Stimulated activated CD4-positive, alpha-beta T cell treated with anti-CD3 and anti-CD28 coated beads, TNF-alpha, amount 100 ng/mL, for 48 hours (primary cell): ENCODE results near the gene ACVR1.
A peak's percentile ranks its signal among the peaks of the same experiment; 100 is the strongest.

Experiments used
- DNase-seq, 3 donors: peaks; one replicate each; pipeline ENCODE4 v3.0.0-alpha.2; 2020; ENCODE audit warnings: low read depth in 3 of 3

Gene ACVR1

GRCh38 chr2:157856187-157856515 is 20.0 kb downstream of the ACVR1 start:
- no peak for DNase-seq

GRCh38 chr2:157853820-157854219 is 22.3 kb downstream of the ACVR1 start:
- no peak for DNase-seq

- no peak for DNase-seq
Observed at GRCh38 chr2:157853211-157853610, 22.9 kb downstream of the ACVR1 start.

- DNase-seq, result no peak
Observed at GRCh38 chr2:157849591-157849990, 26.5 kb downstream of the ACVR1 start.

GRCh38 chr2:157848213-157848612 is 27.9 kb downstream of the ACVR1 start:
- DNase-seq, result no peak

GRCh38 chr2:157845081-157845480 is 31.0 kb downstream of the ACVR1 start:
- no peak for DNase-seq

GRCh38 chr2:157843935-157844334 is 32.2 kb downstream of the ACVR1 start:
- DNase-seq, result no peak

GRCh38 chr2:157843081-157843480 is 33.0 kb downstream of the ACVR1 start:
- no peak for DNase-seq

- DNase-seq, result no peak
Observed at GRCh38 chr2:157842106-157842879, 33.8 kb downstream of the ACVR1 start.

- no peak for DNase-seq
Observed at GRCh38 chr2:157841485-157841884, 34.6 kb downstream of the ACVR1 start.

GRCh38 chr2:157840568-157841156 is 35.5 kb downstream of the ACVR1 start:
- DNase-seq, result no peak

GRCh38 chr2:157839822-157840221 is 36.3 kb downstream of the ACVR1 start:
- no peak for DNase-seq

GRCh38 chr2:157839162-157839801 is 36.8 kb downstream of the ACVR1 start:
- no peak for DNase-seq

GRCh38 chr2:157838442-157839161 is 37.5 kb downstream of the ACVR1 start:
- peak in 1 of 3 donors; percentile 5 for DNase-seq

- no peak for DNase-seq
Observed at GRCh38 chr2:157837851-157838441, 38.2 kb downstream of the ACVR1 start.

- no peak for DNase-seq
Observed at GRCh38 chr2:157836531-157836930, 39.6 kb downstream of the ACVR1 start.

- DNase-seq, result no peak
Observed at GRCh38 chr2:157835425-157835824, 40.7 kb downstream of the ACVR1 start.

GRCh38 chr2:157835006-157835405 is 41.1 kb downstream of the ACVR1 start:
- no peak for DNase-seq

GRCh38 chr2:157833721-157834120 is 42.4 kb downstream of the ACVR1 start:
- DNase-seq, result no peak

GRCh38 chr2:157831573-157832315 is 44.4 kb downstream of the ACVR1 start:
- DNase-seq, result no peak
